Small intestine (tissue), 16 donors: ENCODE data around the gene RLN1. TPM values are rescaled to one million over a fixed set of nuclear protein-coding genes. Genes with fewer than 3 reads are reported as not detected.
A peak's percentile ranks its signal among the peaks of the same experiment; 100 is the strongest.
"Not testable (repeated sequence)": the region's sequence is repeated elsewhere in the genome, so short reads cannot be mapped to it uniquely, and the experiment has no call there.

ENCODE experiments used
- DNase-seq, 2 donors: peaks; one replicate each; pipeline versions ENCODE4 v3.0.0 to v3.0.0-alpha.2; 2013
- FAIRE-seq: peaks from 2 replicates; lab custom pipeline; 2012; peaks lifted over from hg19 to GRCh38; lab: Jason Lieb, UNC
- H3K27ac ChIP-seq, 3 donors: one replicate each; pipeline ENCODE4 v1.5.1; 2013; ENCODE audit warnings: low read length in 2 of 3, mild to moderate bottlenecking in 2 of 3, control low read depth in 1 of 3, inconsistent platforms in 1 of 3, low read depth in 1 of 3, moderate library complexity in 1 of 3
- H3K27me3 ChIP-seq, 3 donors: one replicate each; pipeline ENCODE4 v1.6.1; 2013; ENCODE audit warnings: low read length in 3 of 3, inconsistent platforms in 1 of 3; ENCODE audit not compliant: control insufficient read depth in 3 of 3, insufficient read depth in 3 of 3
- H3K36me3 ChIP-seq, 3 donors: one replicate each; pipeline ENCODE4 v1.6.1; 2013; ENCODE audit warnings: low read length in 3 of 3, inconsistent platforms in 1 of 3, low read depth in 1 of 3, mild to moderate bottlenecking in 1 of 3, moderate library complexity in 1 of 3; ENCODE audit not compliant: control insufficient read depth in 3 of 3, insufficient read depth in 2 of 3
- H3K4me1 ChIP-seq, 3 donors: one replicate each; pipeline ENCODE4 v1.6.1; 2013; ENCODE audit warnings: low read length in 2 of 3, inconsistent platforms in 1 of 3, low read depth in 1 of 3, mild to moderate bottlenecking in 1 of 3, moderate library complexity in 1 of 3; ENCODE audit not compliant: control insufficient read depth in 3 of 3, insufficient read depth in 2 of 3
- H3K4me3 ChIP-seq, 3 donors: one replicate each; pipeline ENCODE4 v1.5.1; 2013; ENCODE audit warnings: low read length in 3 of 3, control low read depth in 1 of 3, inconsistent platforms in 1 of 3, low read depth in 1 of 3, mild to moderate bottlenecking in 1 of 3, moderate library complexity in 1 of 3
- H3K9me3 ChIP-seq, 2 donors: one replicate each; pipeline ENCODE4 v1.6.1; 2013; ENCODE audit warnings: low read depth in 1 of 2, low read length in 1 of 2; ENCODE audit not compliant: control insufficient read depth in 2 of 2, insufficient read depth in 1 of 2
- WGBS, 3 donors: extraction: QIAGEN DNeasy Blood & Tissue Kit; methylation state at CpG; one replicate each; pipeline ENCODE4 v1.1.7; 2013; 5-methylcytosine and 5-hydroxymethylcytosine counted together
- long read RNA-seq, 10 donors: transcript quantifications; one replicate each; lab custom pipeline, GENCODE V29; 2026
- polyA plus RNA-seq, 4 donors: library from polyadenylated mRNA; stranded (reverse) in 3 of 4; unstranded in 1 of 4; fragments of 200-250 nt in 3 of 4; fragments of 120-200 nt in 1 of 4; gene quantifications; one replicate each; pipeline versions ENCODE4 v1.2.1 to v1.2.3, GENCODE V29; 2013
- donor health status: healthy with polysubstance abuse.
- donor health status: control.
- donor health status: control.
- donor health status: Bipolar disorder and iron deficiency.
- donor health status: healthy.

Gene RLN1, protein sequence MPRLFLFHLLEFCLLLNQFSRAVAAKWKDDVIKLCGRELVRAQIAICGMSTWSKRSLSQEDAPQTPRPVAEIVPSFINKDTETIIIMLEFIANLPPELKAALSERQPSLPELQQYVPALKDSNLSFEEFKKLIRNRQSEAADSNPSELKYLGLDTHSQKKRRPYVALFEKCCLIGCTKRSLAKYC
- under 1 TPM in 2 of 4 donors, not detected in 2; 0.10 to 0.13 TPM for polyA plus RNA-seq
- long read RNA-seq, donor 1: 0 reads
- long read RNA-seq, donor 2, partial matches to known transcripts: 0 of 1 reads
- long read RNA-seq, donor 2, other reads (novel, unspliced or antisense): 0 of 1 reads
- long read RNA-seq, donor 3: 0 reads
- long read RNA-seq, donor 4: 0 reads
- long read RNA-seq, donor 5: 0 reads
- long read RNA-seq, donor 6: 0 reads
- long read RNA-seq, donor 7: 0 reads
- long read RNA-seq, donor 8: 0 reads
- long read RNA-seq, donor 9: 0 reads
- long read RNA-seq, donor 10: 0 reads

DNA sequence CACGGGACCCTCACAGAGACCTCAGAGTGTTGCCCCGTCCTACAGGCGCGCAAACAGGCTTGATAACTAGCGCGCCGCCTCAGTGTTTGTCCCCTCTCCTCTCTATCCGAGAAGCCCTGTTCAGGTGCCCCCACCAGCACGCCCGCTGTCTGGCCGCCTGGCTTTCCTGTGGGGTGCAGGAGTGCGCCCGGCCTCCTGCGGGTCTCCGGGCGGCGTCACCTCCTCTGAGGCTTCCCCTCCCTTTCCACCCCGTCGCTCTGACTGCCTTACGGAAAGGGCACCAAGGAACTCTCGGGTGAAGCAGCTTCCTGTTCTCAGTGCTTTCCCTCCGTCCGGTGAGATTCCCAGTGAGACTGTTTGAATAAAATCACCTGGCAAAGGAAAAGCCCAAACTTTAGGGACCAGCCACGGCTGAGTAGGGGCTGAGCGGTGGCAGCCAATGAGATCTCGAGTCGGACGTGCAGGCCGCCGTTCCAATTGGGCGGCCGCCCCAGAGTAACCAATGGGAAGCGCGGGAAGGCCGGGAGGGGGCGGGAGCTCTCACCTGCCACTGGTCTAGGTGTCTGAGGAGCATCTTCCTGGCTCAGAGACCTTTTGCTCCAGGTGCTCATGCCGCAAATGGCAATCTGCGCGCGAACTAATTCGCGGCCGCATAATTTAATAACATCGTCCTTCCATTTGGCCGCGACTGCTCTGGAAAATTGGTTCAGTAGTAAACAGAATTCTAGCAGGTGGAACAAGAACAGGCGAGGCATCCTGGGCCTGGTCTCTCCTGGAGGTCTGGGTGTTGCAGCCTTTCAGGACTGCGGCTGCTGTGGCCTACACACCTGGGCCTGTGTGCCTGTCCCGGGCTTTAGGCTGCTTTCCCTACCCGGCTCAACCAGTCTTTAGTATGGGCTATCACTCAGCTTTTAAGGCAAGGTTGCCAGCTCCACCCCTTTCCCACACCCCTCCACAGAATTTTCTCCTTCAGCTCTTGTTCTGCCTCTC, at the start of gene RLN1:
RLN1 (minus strand) TSS at position 885 of the 990 bp plus-strand sequence; CDS start at position 755, 130 bp downstream.
- FAIRE-seq (peak; percentile 97), DNase-seq (peak; percentile 11 to 31)
- H3K4me1 ChIP-seq, H3K36me3 ChIP-seq, H3K9me3 ChIP-seq, H3K27ac ChIP-seq, H3K4me3 ChIP-seq, H3K27me3 ChIP-seq: not testable (repeated sequence)
- whole genome bisulfite sequencing, 3 donors: 9 to 14% (median 12%) methylated on average over 14 of the region's 50 CpGs

DNA sequence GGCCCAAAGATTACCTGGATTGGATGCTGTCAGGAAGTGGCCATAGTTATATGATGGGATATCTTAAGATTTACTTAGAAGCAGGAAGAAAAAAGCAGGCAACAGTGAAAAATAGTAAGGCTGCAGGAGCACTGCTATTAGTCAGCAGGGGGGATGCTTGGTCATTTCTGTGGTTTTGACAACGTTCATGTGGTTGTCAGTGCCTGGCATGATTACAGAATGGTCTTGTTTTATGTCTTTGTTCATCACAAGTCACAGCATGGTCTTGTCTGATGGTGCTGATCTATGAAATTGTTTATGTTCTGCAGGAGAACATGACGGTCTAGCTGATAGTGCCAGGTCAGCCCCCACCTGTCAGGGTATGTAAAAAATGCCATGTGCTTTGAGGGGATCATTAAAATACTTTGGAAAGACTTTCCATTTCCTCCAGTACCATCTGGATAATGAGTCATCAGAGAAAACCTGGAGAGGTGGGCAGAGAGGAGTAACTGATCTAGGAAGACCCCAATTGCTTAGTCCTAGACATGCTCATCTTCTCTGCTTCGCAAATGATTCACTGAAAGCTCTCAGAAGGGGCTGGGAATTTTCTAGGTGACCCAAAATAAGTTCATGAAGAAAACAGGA, 49.5 kb upstream of the RLN1 start:
- H3K9me3 ChIP-seq: no peaks in the 10 kb centered on the region
- FAIRE-seq: no peak
- 62 to 70% (median 63%) methylated on average over 3 of the region's 3 CpGs for WGBS, 3 donors

GRCh38 chr9:5388026-5388819, 48.5 kb upstream of the RLN1 start:
- no peak for FAIRE-seq
- Histone ChIP-seq H3K27me3 (no peaks in the 10 kb centered on the region), H3K9me3 (no peaks in the 10 kb centered on the region), H3K27ac (no peak overlapping the region), H3K4me1 (no peaks in the 10 kb centered on the region), H3K4me3 (no peak overlapping the region), H3K36me3 (no peaks in the 10 kb centered on the region)
- no peak for DNase-seq
- WGBS, 3 donors: 83 to 86% (median 84%) methylated on average over 5 of the region's 5 CpGs

More for the DNA sequence above, 49.5 kb upstream of the RLN1 start:
- no peak for DNase-seq
- no peak overlapping the region for H3K27ac ChIP-seq
- H3K4me1 ChIP-seq: no peaks in the 10 kb centered on the region
- H3K27me3 ChIP-seq: no peaks in the 10 kb centered on the region
- H3K4me3 ChIP-seq: no peak overlapping the region
- H3K36me3 ChIP-seq: no peaks in the 10 kb centered on the region

DNA sequence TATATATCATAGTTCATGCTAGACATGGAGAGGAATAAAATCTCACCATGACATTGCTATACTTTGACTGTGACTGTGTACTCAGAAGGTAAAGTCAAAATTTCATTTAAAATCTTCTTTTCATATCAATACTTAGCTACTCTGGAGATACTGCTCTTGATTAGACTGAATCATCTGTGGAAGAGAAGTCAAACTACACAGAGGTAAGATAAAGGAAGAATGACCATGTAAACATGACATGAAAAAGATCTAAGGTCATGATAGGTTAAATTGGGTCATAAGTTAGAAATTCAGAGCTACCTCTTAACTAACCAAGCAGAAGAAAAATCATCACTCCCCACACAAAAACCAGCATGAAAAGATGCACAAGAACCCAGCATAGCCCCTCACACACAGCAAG, 44.8 kb upstream of the RLN1 start:
- H3K27me3 ChIP-seq: no peaks in the 10 kb centered on the region
- H3K9me3 ChIP-seq: no peaks in the 10 kb centered on the region
- H3K36me3 ChIP-seq: peaks cover 0 to 7% (median 0%) of the 10 kb centered on the region in 3 donors
- no peaks in the 10 kb centered on the region for H3K4me1 ChIP-seq
- H3K27ac ChIP-seq: no peak overlapping the region
- H3K4me3 ChIP-seq: no peak overlapping the region
- FAIRE-seq (no peak), DNase-seq (no peak)

DNA sequence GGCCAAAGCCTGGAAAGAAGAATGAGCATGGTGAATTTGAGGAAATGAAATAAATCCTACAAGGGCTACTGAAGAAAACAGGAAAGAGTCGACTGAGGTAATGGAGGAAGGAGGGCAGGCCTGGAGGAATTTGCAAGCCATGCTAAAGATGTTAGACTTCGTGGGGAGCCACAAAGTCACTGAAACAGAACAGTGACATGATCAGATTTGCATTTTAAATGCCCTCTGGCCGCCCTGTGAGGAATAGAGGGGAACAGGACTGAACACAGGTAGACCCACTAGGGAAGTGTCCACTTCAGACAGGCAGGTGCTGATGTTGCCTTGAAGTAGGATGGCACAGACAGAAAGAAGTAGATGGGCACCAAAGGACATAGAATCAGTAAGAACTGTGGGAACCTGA, 42.8 kb upstream of the RLN1 start:
- Histone ChIP-seq H3K9me3 (no peaks in the 10 kb centered on the region), H3K27me3 (no peaks in the 10 kb centered on the region), H3K27ac (no peak overlapping the region), H3K36me3 (peaks cover 0 to 7% (median 0%) of the 10 kb centered on the region in 3 donors), H3K4me1 (no peaks in the 10 kb centered on the region), H3K4me3 (no peak overlapping the region)
- DNase-seq (no peak), FAIRE-seq (no peak)
- WGBS, 3 donors: 75 to 85% (median 83%) methylated on average over 3 of the region's 3 CpGs

DNA sequence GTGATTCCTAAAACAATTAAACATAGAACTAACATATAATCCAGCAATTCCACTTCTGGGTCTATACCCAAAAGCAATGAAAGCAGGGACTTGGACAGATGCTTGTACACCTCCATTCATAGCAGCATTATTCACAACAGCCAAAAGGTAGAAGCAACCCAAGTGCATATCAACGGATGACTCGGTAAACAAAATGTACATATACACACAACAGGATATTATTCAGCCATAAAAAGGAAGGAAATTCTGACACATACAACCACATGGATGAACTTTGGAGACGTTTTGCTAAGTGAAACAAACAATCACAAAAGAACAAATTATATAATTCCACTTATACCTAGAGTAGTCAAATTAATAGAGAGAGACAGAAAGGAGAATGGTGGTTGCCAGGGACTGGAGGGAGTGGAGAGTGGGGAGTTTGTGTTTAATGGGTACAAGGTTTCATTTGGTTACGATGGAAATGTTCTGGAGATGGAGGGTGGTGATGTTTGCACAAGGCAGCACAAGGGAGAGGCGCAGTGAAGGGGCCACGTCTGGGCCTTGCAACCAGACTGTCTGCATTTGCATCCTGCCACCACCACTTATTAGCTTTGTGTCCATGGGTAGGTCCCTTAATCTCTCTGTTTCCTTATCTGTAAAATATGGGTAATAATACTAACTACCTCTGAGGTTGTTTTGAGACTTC, 36.3 kb upstream of the RLN1 start:
- no peak overlapping the region for H3K27ac ChIP-seq
- FAIRE-seq (no peak), DNase-seq (peak in 1 of 2 donors; percentile 11)
- H3K27me3 ChIP-seq: no peaks in the 10 kb centered on the region
- H3K4me3 ChIP-seq: no peak overlapping the region
- no peaks in the 10 kb centered on the region for H3K4me1 ChIP-seq
- H3K9me3 ChIP-seq: no peaks in the 10 kb centered on the region
- H3K36me3 ChIP-seq: no peaks in the 10 kb centered on the region
- 71 to 76% (median 74%) methylated on average over 6 of the region's 6 CpGs for WGBS, 3 donors

DNA sequence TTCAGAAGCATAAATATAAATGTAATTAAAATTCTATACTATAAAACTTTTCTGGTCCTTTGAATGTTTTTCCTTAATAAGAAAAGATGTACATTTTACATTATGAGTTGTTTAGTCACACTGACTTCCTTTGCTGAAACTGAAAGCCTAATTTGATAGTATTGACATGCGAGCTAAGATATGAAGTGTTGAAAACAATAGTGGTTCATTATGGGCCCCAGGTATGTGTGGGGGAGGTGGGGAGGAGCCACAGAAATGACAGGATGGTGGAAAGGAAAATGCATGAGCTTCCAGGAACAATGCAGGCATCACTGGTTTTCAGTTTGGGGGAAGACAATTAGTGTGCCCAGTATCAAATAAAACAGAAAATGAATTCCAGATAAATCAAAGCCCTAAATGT, 35.4 kb upstream of the RLN1 start:
- Histone ChIP-seq H3K9me3 (no peaks in the 10 kb centered on the region), H3K36me3 (no peaks in the 10 kb centered on the region), H3K27me3 (no peaks in the 10 kb centered on the region), H3K4me1 (no peaks in the 10 kb centered on the region), H3K27ac (no peak overlapping the region), H3K4me3 (no peak overlapping the region)
- no peak for FAIRE-seq
- no peak for DNase-seq
- 14 to 40% (median 37%) methylated on average over 1 of the region's 1 CpG for WGBS, 3 donors
